H1 (cell line): Measurements from ENCODE around the gene GNL2. TPM values are rescaled to one million over a fixed set of nuclear protein-coding genes. Genes with fewer than 3 reads are reported as not detected.
A peak's percentile ranks its signal among the peaks of the same experiment; 100 is the strongest.

Source experiments
- CTCF ChIA-PET: fragments of 300-600 bp; sonication (Branson Sonifier 250); formaldehyde crosslinking; loops from one replicate; lab custom pipeline; 2021; ENCODE audit not compliant: partially characterized antibody; lab: Charles Lee
- POLR2A ChIA-PET: fragments of 300-600 bp; sonication (Branson Sonifier 250); formaldehyde crosslinking; loops from one replicate; lab custom pipeline; 2021; ENCODE audit warnings: inconsistent platforms; ENCODE audit not compliant: partially characterized antibody; lab: Charles Lee
- DNase-seq, 2 experiments: peaks; one replicate each; pipeline versions ENCODE4 v3.0.0 to v3.0.0-alpha.2; 2010 to 2022; ENCODE audit warnings: low spot score in 2 of 2, low read depth in 1 of 2, mixed read lengths in 1 of 2
- FAIRE-seq: peaks from 2 replicates; lab custom pipeline; 2011; peaks lifted over from hg19 to GRCh38; lab: Jason Lieb, UNC
- H2AFZ ChIP-seq: 2 replicates; pipeline ENCODE4 v1.8.1; 2012; ENCODE audit warnings: low read length, inconsistent platforms
- H2AK5ac ChIP-seq: 2 replicates; pipeline ENCODE4 v1.6.1; 2013; ENCODE audit warnings: low read depth, low read length
- H2BK120ac ChIP-seq: replicated peaks from 2 replicates; pipeline ENCODE3; 2013; ENCODE audit warnings: low read depth, low read length, inconsistent platforms
- H2BK12ac ChIP-seq: 2 replicates; pipeline ENCODE4 v1.6.1; 2013; ENCODE audit warnings: low read depth, low read length
- H2BK15ac ChIP-seq: 2 replicates; pipeline ENCODE4 v1.6.1; 2013; ENCODE audit warnings: low read length
- H2BK20ac ChIP-seq: 2 replicates; pipeline ENCODE4 v1.6.1; 2013; ENCODE audit warnings: low read length
- H2BK5ac ChIP-seq: 2 replicates; pipeline ENCODE4 v1.6.1; 2013; ENCODE audit warnings: low read depth, low read length
- H3K14ac ChIP-seq: 2 replicates; pipeline ENCODE4 v1.6.1; 2013; ENCODE audit warnings: inconsistent platforms; ENCODE audit not compliant: insufficient read length
- H3K18ac ChIP-seq: 2 replicates; pipeline ENCODE4 v1.6.1; 2013; ENCODE audit warnings: low read length; ENCODE audit errors: extremely low read depth
- H3K23ac ChIP-seq: 2 replicates; pipeline ENCODE4 v1.6.1; 2013; ENCODE audit warnings: inconsistent platforms; ENCODE audit not compliant: insufficient read length
- H3K23me2 ChIP-seq: 2 replicates; pipeline ENCODE4 v1.6.1; 2013; ENCODE audit warnings: low read depth, low read length
- H3K27ac ChIP-seq: 2 replicates; pipeline ENCODE4 v1.6.1; 2011; ENCODE audit warnings: low read depth, low read length, inconsistent platforms
- H3K27me3 ChIP-seq, 4 experiments: replicated peaks in 1 of 4; 1 replicate in 1 of 4; 2 replicates in 3 of 4; pipeline versions ENCODE4 v1.6.1 to v1.8.1; 2011 to 2013; ENCODE audit warnings: low read length in 3 of 4, mild to moderate bottlenecking in 3 of 4, inconsistent platforms in 2 of 4, mixed read lengths in 2 of 4, moderate library complexity in 1 of 4; ENCODE audit not compliant: control insufficient read depth in 3 of 4, insufficient read depth in 3 of 4; ENCODE audit errors: extremely low read depth in 1 of 4
- H3K36me3 ChIP-seq, 4 experiments: 2 replicates each; pipeline versions ENCODE4 v1.6.1 to v1.8.1; 2011 to 2013; ENCODE audit warnings: mild to moderate bottlenecking in 4 of 4, low read length in 3 of 4, moderate library complexity in 2 of 4, control low read depth in 1 of 4, inconsistent platforms in 1 of 4; ENCODE audit not compliant: insufficient read depth in 4 of 4, control insufficient read depth in 2 of 4
- H3K4ac ChIP-seq: replicated peaks from 2 replicates; pipeline ENCODE3; 2013; ENCODE audit warnings: low read length, low read depth, mixed read lengths, inconsistent platforms; ENCODE audit not compliant: insufficient read length
- H3K4me1 ChIP-seq, 4 experiments: replicated peaks in 1 of 4; 1 replicate in 1 of 4; 2 replicates in 3 of 4; pipeline versions ENCODE4 v1.6.1 to v1.8.1; 2011 to 2013; ENCODE audit warnings: low read length in 3 of 4, inconsistent platforms in 2 of 4, mixed read lengths in 1 of 4; ENCODE audit not compliant: insufficient read depth in 4 of 4, control insufficient read depth in 3 of 4
- H3K4me2 ChIP-seq, 2 experiments: 2 replicates each; pipeline versions ENCODE4 v1.6.1 to v1.8.1; 2011 to 2013; ENCODE audit warnings: low read depth in 2 of 2, low read length in 2 of 2, control low read depth in 1 of 2, inconsistent platforms in 1 of 2, mild to moderate bottlenecking in 1 of 2; ENCODE audit not compliant: insufficient read depth in 1 of 2
- H3K4me3 ChIP-seq, 4 experiments: fragments of 200-600, 300-600 bp in 1 of 4; sonication (generic), shearing (Covaris generic), sonication (Bioruptor Twin) in 1 of 4; 2 replicates each; pipeline versions ENCODE4 v1.5.1 to v1.8.1; 2011 to 2016; ENCODE audit warnings: low read length in 4 of 4, low read depth in 3 of 4, control low read depth in 2 of 4, inconsistent platforms in 2 of 4, mild to moderate bottlenecking in 2 of 4, mixed read lengths in 1 of 4, moderate library complexity in 1 of 4; ENCODE audit not compliant: insufficient read depth in 2 of 4; ENCODE audit errors: extremely low read depth in 1 of 4
- H3K56ac ChIP-seq: replicated peaks from 2 replicates; pipeline ENCODE3; 2013; ENCODE audit warnings: low read depth, mild to moderate bottlenecking, mixed read lengths, low read length, inconsistent platforms; ENCODE audit not compliant: insufficient read length
- H3K79me1 ChIP-seq: 2 replicates; pipeline ENCODE4 v1.6.1; 2013; ENCODE audit warnings: low read depth, low read length, control low read depth
- H3K79me2 ChIP-seq, 2 experiments: 2 replicates each; pipeline versions ENCODE4 v1.6.1 to v1.8.1; 2012 to 2013; ENCODE audit warnings: low read length in 2 of 2, mild to moderate bottlenecking in 2 of 2, inconsistent platforms in 1 of 2; ENCODE audit not compliant: insufficient read depth in 2 of 2, control insufficient read depth in 1 of 2
- H3K9ac ChIP-seq, 4 experiments: replicated peaks in 1 of 4; 1 replicate in 1 of 4; 2 replicates in 3 of 4; pipeline versions ENCODE4 v1.6.1 to v1.8.1; 2011 to 2013; ENCODE audit warnings: low read depth in 3 of 4, low read length in 3 of 4, control low read depth in 2 of 4, mild to moderate bottlenecking in 2 of 4, moderate library complexity in 2 of 4, inconsistent platforms in 1 of 4; ENCODE audit errors: extremely low read depth in 1 of 4
- H3K9me3 ChIP-seq, 2 experiments: 2 replicates each; pipeline versions ENCODE4 v1.6.1 to v1.8.1; 2012 to 2013; ENCODE audit warnings: mild to moderate bottlenecking in 2 of 2, moderate library complexity in 2 of 2, control low read depth in 1 of 2, inconsistent platforms in 1 of 2, low read depth in 1 of 2, low read length in 1 of 2, mixed read lengths in 1 of 2; ENCODE audit not compliant: insufficient read depth in 2 of 2
- H4K20me1 ChIP-seq, 2 experiments: replicated peaks in 1 of 2; 2 replicates each; pipeline versions ENCODE3 to v1.8.1; 2011 to 2013; ENCODE audit warnings: inconsistent platforms in 2 of 2, low read length in 2 of 2, mild to moderate bottlenecking in 1 of 2; ENCODE audit not compliant: insufficient read depth in 2 of 2, control insufficient read depth in 1 of 2
- H4K5ac ChIP-seq: 2 replicates; pipeline ENCODE4 v1.6.1; 2013; ENCODE audit warnings: low read length, low read depth, mixed read lengths, inconsistent platforms; ENCODE audit not compliant: insufficient read length
- H4K8ac ChIP-seq: 2 replicates; pipeline ENCODE4 v1.8.0; 2013; ENCODE audit warnings: mild to moderate bottlenecking, moderate library complexity, low read length, inconsistent platforms; ENCODE audit not compliant: insufficient read depth; ENCODE audit errors: extremely low read depth
- H4K91ac ChIP-seq: replicated peaks from 2 replicates; pipeline ENCODE3; 2013; ENCODE audit warnings: low read length, mixed read lengths, inconsistent platforms; ENCODE audit not compliant: insufficient read length
- CHD1 ChIP-seq: IDR thresholded peaks from 2 replicates; pipeline ENCODE4 v1.6.1; 2012; ENCODE audit warnings: low read depth, low read length, improper control_type of control experiment
- CTCF ChIP-seq, 3 experiments: IDR thresholded peaks; 1 replicate in 2 of 3; 2 replicates in 1 of 3; pipeline versions ENCODE4 v1.5.1 to v1.6.1; 2011; ENCODE audit warnings: low read length in 3 of 3, mild to moderate bottlenecking in 3 of 3, inconsistent platforms in 2 of 3, low read depth in 1 of 3, moderate library complexity in 1 of 3; ENCODE audit not compliant: insufficient read depth in 1 of 3; ENCODE audit errors: control extremely low read depth in 1 of 3
- E2F6 ChIP-seq: IDR thresholded peaks from 2 replicates; pipeline ENCODE4 v1.6.1; 2012; ENCODE audit warnings: inconsistent platforms
- KDM4A ChIP-seq: IDR thresholded peaks from one replicate; pipeline ENCODE4 v1.7.1; 2012; ENCODE audit warnings: low read depth, mild to moderate bottlenecking, moderate library complexity, low read length, inconsistent platforms; ENCODE audit not compliant: severe bottlenecking
- RAD21 ChIP-seq, 2 experiments: IDR thresholded peaks in 1 of 2; conservative IDR thresholded peaks in 1 of 2; 2 replicates each; pipeline ENCODE4 v1.6.1; 2011; ENCODE audit warnings: low read depth in 2 of 2, low read length in 2 of 2, improper control_type of control experiment in 1 of 2, inconsistent platforms in 1 of 2, mild to moderate bottlenecking in 1 of 2, moderate library complexity in 1 of 2
- RXRA ChIP-seq: IDR thresholded peaks from 2 replicates; pipeline ENCODE4 v1.6.1; 2011; ENCODE audit warnings: low read depth, mild to moderate bottlenecking, low read length, moderate library complexity; ENCODE audit not compliant: insufficient read depth
- SIRT6 ChIP-seq: IDR thresholded peaks from one replicate; pipeline ENCODE4 v1.7.1; 2012; ENCODE audit warnings: low read length, inconsistent platforms
- WGBS, 2 experiments: shearing (Covaris generic) in 1 of 2; methylation state at CpG; one replicate each; pipeline versions ENCODE4 v1.1.6 to v1.1.7; 2013 to 2015; ENCODE audit warnings: low lambda C conversion rate in 2 of 2, mixed read lengths in 2 of 2, inconsistent platforms in 1 of 2, low coverage in 1 of 2, missing lambda C conversion rate in 1 of 2; ENCODE audit not compliant: insufficient replicate concordance in 2 of 2, insufficient coverage in 1 of 2, insufficient read length in 1 of 2; ENCODE audit errors: extremely low coverage in 1 of 2, missing lambda C conversion rate in 1 of 2; 5-methylcytosine and 5-hydroxymethylcytosine counted together
- polyA plus RNA-seq, 7 experiments: library from polyadenylated mRNA; depleted of rRNA in 3 of 7; stranded (reverse) in 5 of 7; unstranded in 2 of 7; fragments of >200 nt in 5 of 7; fragments of 200-250 nt in 2 of 7; gene quantifications; 1 replicate in 5 of 7; 2 replicates in 1 of 7; 4 replicates in 1 of 7; pipeline versions ENCODE4 v1.2.1 to v1.2.3, GENCODE V29; 2011 to 2013; ENCODE audit warnings: missing spikeins in 2 of 7, mixed read lengths in 2 of 7
- total RNA-seq: library from RNA; stranded (reverse); fragmentation: NEBNext Ultra II Directional; extraction: Animal tissue kit (Norgen Biotek cat#: 25700); gene quantifications from 2 replicates; pipeline ENCODE4 v1.2.1, GENCODE V29; 2021

Gene GNL2
- total and polyA plus RNA-seq, 2 of the 8 experiments (the other 6 are each of a cell fraction or from before 2014, with no cell fraction given) = 22.2 to 88.3 TPM

GRCh38 chr1:37602750-37603694, 7.3 kb upstream of the GNL2 start:
- H3K23me2 ChIP-seq = no peaks in the 10 kb centered on the region; the same call in 1 of the 2 replicates
- H2BK12ac ChIP-seq = no peak overlapping the region
- no peaks in the 10 kb centered on the region for H3K4me1 ChIP-seq
- H4K8ac ChIP-seq = no peak overlapping the region
- H2BK20ac ChIP-seq = no peak overlapping the region
- 53% methylated on average over 8 of the region's 8 CpGs; no CpG with 5 or more reads in 1 of the 2 experiments for WGBS, 2 experiments
- no peak overlapping the region for H3K18ac ChIP-seq
- DNase-seq (peak in 1 of 2 experiments; percentile 52), FAIRE-seq (no peak)
- no peak overlapping the region for H2BK5ac ChIP-seq
- H4K20me1 ChIP-seq = no peaks in the 10 kb centered on the region
- H2AFZ ChIP-seq = no peak overlapping the region
- no peak overlapping the region for H3K14ac ChIP-seq
- ChIA-PET POLR2A (interaction anchor here (0.9 kb wide), 1 partner anchor 19 kb away, joined by 3 read pairs; no protein-coding TSS in a partner anchor), CTCF (interaction anchor here (0.6 to 13.4 kb wide), 30 partner anchors 9 to 893 kb away, joined by 3 to 400 read pairs (median 4); a partner anchor contains a TSS)
- H4K5ac ChIP-seq = no peak overlapping the region
- H3K4me3 ChIP-seq = no peak overlapping the region
- H3K27ac ChIP-seq = no peak overlapping the region
- no peaks in the 10 kb centered on the region for H3K79me1 ChIP-seq
- no peak overlapping the region for H3K9ac ChIP-seq
- H3K56ac ChIP-seq = no peak overlapping the region
- no peaks in the 10 kb centered on the region for H3K36me3 ChIP-seq
- H3K4ac ChIP-seq = no peak overlapping the region
- no peaks in the 10 kb centered on the region for H3K9me3 ChIP-seq
- no peak overlapping the region for H3K4me2 ChIP-seq
- no peak overlapping the region for H2BK15ac ChIP-seq
- no peaks in the 10 kb centered on the region for H3K79me2 ChIP-seq
- H2BK120ac ChIP-seq = no peak overlapping the region
- no peak overlapping the region for H2AK5ac ChIP-seq
- H3K23ac ChIP-seq = no peak overlapping the region
- no peak overlapping the region for H4K91ac ChIP-seq
- peaks cover 0 to 8% (median 0%) of the 10 kb centered on the region in 4 experiments; a peak in 4 of 7 replicates for H3K27me3 ChIP-seq
- TF ChIP-seq RXRA (no peak), KDM4A (no peak), CHD1 (no peak), CTCF (IDR thresholded peaks at IDR 0.05; ENCODE audit: control extremely low read depth in 1 of 3, insufficient read depth in 1 of 3, low read depth in 1 of 3, low read length in 3 of 3) (peak; percentile 47 to 81 (median 65)), SIRT6 (no peak), RAD21 (IDR thresholded peaks at IDR 0.05 in 1 of 2, conservative IDR thresholded peaks at IDR 0.05 in 1 of 2; ENCODE audit: low read depth in 2 of 2, low read length in 2 of 2) (peak; percentile 64 to 79), E2F6 (no peak)
